Measurements from ENCODE around the gene NT5DC3. TPM values are rescaled to one million over a fixed set of nuclear protein-coding genes. Genes with fewer than 3 reads are reported as not detected.

Gene NT5DC3
- total and polyA plus RNA-seq, 2 of the 13 experiments (the other 11 are each of a cell fraction or from before 2014, with no cell fraction given), result 3.2 to 6.6 TPM

DNA sequence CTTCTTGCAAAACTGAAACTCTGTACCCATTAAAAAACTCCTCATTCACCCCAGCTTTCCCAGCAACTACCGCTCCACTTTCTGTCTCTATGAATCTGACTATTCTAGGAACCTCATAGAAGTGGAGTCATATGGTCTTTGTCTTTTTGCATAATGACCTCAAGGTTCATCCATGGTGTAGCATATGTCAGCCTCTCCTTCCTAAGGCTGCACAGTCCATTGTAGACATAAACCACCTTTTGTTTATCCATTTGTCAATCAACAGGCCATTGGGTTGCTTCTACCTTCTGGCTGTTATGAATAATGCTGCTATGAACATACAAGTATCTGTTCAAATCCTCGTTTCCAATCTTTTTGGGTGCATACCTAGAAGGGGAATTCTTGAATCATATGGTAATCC is 21.1 kb downstream of the NT5DC3 start:
- Histone ChIP-seq H3K79me2 (ENCODE audit: insufficient read depth, low read length) (peaks cover 18% of the 10 kb centered on the region), H3K27me3 (ENCODE audit: control insufficient read depth in 1 of 2, insufficient read depth in 2 of 2, low read length in 2 of 2) (no peaks in the 10 kb centered on the region), H3K9ac (ENCODE audit: insufficient read depth, low read depth, low read length) (no peak overlapping the region), H3K4me1 (ENCODE audit: insufficient read depth, low read length) (no peaks in the 10 kb centered on the region), H4K20me1 (ENCODE audit: insufficient read depth, low read length) (no peaks in the 10 kb centered on the region), H3K4me3 (replicated peaks in 1 of 3; ENCODE audit: insufficient read depth in 1 of 3, low read depth in 2 of 3, low read length in 3 of 3) (no peak overlapping the region), H3K36me3 (replicated peaks in 1 of 2; ENCODE audit: control insufficient read depth in 1 of 2, insufficient read depth in 2 of 2, low read length in 2 of 2) (peaks cover 2 to 7% of the 10 kb centered on the region in 2 experiments; a peak in 1 of 5 replicates), H3K27ac (ENCODE audit: extremely low read length, insufficient read depth, low read length) (no peak overlapping the region), H3K4me2 (ENCODE audit: low read depth, low read length) (no peak overlapping the region), H2AFZ (ENCODE audit: low read length) (no peak overlapping the region), H3K9me3 (ENCODE audit: low read length) (peaks cover 8% of the 10 kb centered on the region)
- BruUV-seq (replicated peaks), result no TSS peak
- intact Hi-C loops (cut with micrococcal nuclease; ENCODE audit: unreplicated experiment) (no loop called here), in situ Hi-C loops (cut with HindIII; ENCODE audit: extremely low pct_ligation_motif_present, low pct_unique_long_range_greater_than_20kb) (no loop called here)
- ATAC-seq (no peak), DNase-seq (ENCODE audit: low spot score) (no peak), FAIRE-seq (no peak)
- 100% methylated on average over 2 of the region's 2 CpGs for WGBS (ENCODE audit: low lambda C conversion rate)
- CTCF ChIA-PET (ENCODE audit: low intra/inter-chr PET ratio, low total read pairs), result no interaction called here
- POLR2A ChIA-PET, result no interaction called here
- no peak for TF ChIP-seq ZNF563 (CRISPR knock-in tag; IDR thresholded peaks at IDR 0.05)
- no peak for TF ChIP-seq CCAR2 (optimal IDR thresholded peaks at IDR 0.05; ENCODE audit: low read depth, low read length)
- no peak for TF ChIP-seq THYN1 (CRISPR knock-in tag; IDR thresholded peaks at IDR 0.05; ENCODE audit: borderline replicate concordance, low read depth)
- TF ChIP-seq ZNF180 (CRISPR knock-in tag; IDR thresholded peaks at IDR 0.05; ENCODE audit: borderline replicate concordance, low read depth), result no peak
- TF ChIP-seq FUBP1 (CRISPR knock-in tag; IDR thresholded peaks at IDR 0.05; ENCODE audit: borderline replicate concordance), result no peak
- TF ChIP-seq ZC3H13 (CRISPR knock-in tag; IDR thresholded peaks at IDR 0.05), result no peak
- TF ChIP-seq, protein P1, sequence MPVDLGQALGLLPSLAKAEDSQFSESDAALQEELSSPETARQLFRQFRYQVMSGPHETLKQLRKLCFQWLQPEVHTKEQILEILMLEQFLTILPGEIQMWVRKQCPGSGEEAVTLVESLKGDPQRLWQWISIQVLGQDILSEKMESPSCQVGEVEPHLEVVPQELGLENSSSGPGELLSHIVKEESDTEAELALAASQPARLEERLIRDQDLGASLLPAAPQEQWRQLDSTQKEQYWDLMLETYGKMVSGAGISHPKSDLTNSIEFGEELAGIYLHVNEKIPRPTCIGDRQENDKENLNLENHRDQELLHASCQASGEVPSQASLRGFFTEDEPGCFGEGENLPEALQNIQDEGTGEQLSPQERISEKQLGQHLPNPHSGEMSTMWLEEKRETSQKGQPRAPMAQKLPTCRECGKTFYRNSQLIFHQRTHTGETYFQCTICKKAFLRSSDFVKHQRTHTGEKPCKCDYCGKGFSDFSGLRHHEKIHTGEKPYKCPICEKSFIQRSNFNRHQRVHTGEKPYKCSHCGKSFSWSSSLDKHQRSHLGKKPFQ (CRISPR knock-in tag; IDR thresholded peaks at IDR 0.05; ENCODE audit: insufficient replicate concordance), result no peak
- TF ChIP-seq NFE2L1 (CRISPR knock-in tag; IDR thresholded peaks at IDR 0.05; ENCODE audit: borderline replicate concordance), result no peak
- TF ChIP-seq TIGD3 (CRISPR knock-in tag; IDR thresholded peaks at IDR 0.05; ENCODE audit: borderline replicate concordance), result no peak
- no peak for TF ChIP-seq POGK (CRISPR knock-in tag; conservative IDR thresholded peaks at IDR 0.05)
- TF ChIP-seq ZNF766 (CRISPR knock-in tag; IDR thresholded peaks at IDR 0.05; ENCODE audit: borderline replicate concordance), result no peak
- no peak for TF ChIP-seq ZNF839 (CRISPR knock-in tag; IDR thresholded peaks at IDR 0.05; ENCODE audit: borderline replicate concordance)

All from HepG2 (cell line).